Calu3 (cell line): ENCODE measurements around the gene MED31. TPM values are rescaled to one million over a fixed set of nuclear protein-coding genes. Genes with fewer than 3 reads are reported as not detected.

Experiments
- BruUV-seq: library from RNA; stranded (reverse); fragments of 400-500 nt; replicated peaks from 2 replicates; lab custom pipeline; 2021; lab: Mats Ljungman, UMichigan
- CTCF ChIA-PET: fragments of 300-600 bp; sonication (Branson Sonifier 250); formaldehyde crosslinking; loops from one replicate; lab custom pipeline; 2022; ENCODE audit warnings: antibody characterized with exemption; lab: Charles Lee
- DNase-seq: peaks from one replicate; pipeline ENCODE4 v3.0.0; 2022
- H3K27ac Mint-ChIP-seq: one replicate; pipeline ENCODE4 v1.8.0; 2022; ENCODE audit warnings: mixed read lengths; ENCODE audit not compliant: unreplicated experiment
- H3K27me3 Mint-ChIP-seq: one replicate; pipeline ENCODE4 v1.8.0; 2022; ENCODE audit warnings: mixed read lengths; ENCODE audit not compliant: unreplicated experiment
- H3K36me3 Mint-ChIP-seq: one replicate; pipeline ENCODE4 v1.8.0; 2022; ENCODE audit warnings: mild to moderate bottlenecking, moderate library complexity, mixed read lengths; ENCODE audit not compliant: insufficient read depth, unreplicated experiment
- H3K4me1 Mint-ChIP-seq: one replicate; pipeline ENCODE4 v1.8.0; 2022; ENCODE audit warnings: mild to moderate bottlenecking, low read depth, mixed read lengths; ENCODE audit not compliant: unreplicated experiment
- H3K4me3 Mint-ChIP-seq: one replicate; pipeline ENCODE4 v1.8.0; 2022; ENCODE audit warnings: mild to moderate bottlenecking, low read depth, moderate library complexity, mixed read lengths; ENCODE audit not compliant: unreplicated experiment
- H3K9me3 Mint-ChIP-seq: one replicate; pipeline ENCODE4 v1.8.0; 2022; ENCODE audit warnings: low read depth, mixed read lengths; ENCODE audit not compliant: unreplicated experiment
- CTCF ChIP-seq: fragments of 200-600 bp; IDR thresholded peaks from one replicate; pipeline ENCODE4 v1.8.0; 2022; ENCODE audit warnings: antibody characterized with exemption; ENCODE audit not compliant: unreplicated experiment
- intact Hi-C: fragments of 100-400 bp; cut with micrococcal nuclease; formaldehyde crosslinking; loops from one replicate; pipeline ENCODE4 v1.10.0; 2022; ENCODE audit not compliant: unreplicated experiment
- total RNA-seq: library from RNA; stranded (reverse); gene quantifications from 2 replicates; pipeline ENCODE4 v1.2.3, GENCODE V29; 2022

The MED31 gene
- total RNA-seq, 1 experiment from 2014 or later: 19.9 TPM

GRCh38 chr17:6668727-6669425 lies 17.5 kb upstream of the MED31 start:
- H3K9me3 Mint-ChIP-seq: no peaks in the 10 kb centered on the region
- H3K27ac Mint-ChIP-seq: peak overlapping the region; percentile 85
- peaks cover 15% of the 10 kb centered on the region for H3K4me1 Mint-ChIP-seq
- H3K27me3 Mint-ChIP-seq: no peaks in the 10 kb centered on the region
- no peak for TF ChIP-seq CTCF
- BruUV-seq: no TSS peak
- CTCF ChIA-PET: interaction anchor here (1.0 to 1.4 kb wide), 3 partner anchors 15 to 336 kb away, joined by 3 read pairs; partner anchors contain the start of gene SLC13A5
- H3K4me3 Mint-ChIP-seq: peak overlapping the region; percentile 68
- peaks cover 11% of the 10 kb centered on the region for H3K36me3 Mint-ChIP-seq
- intact Hi-C loops: loop anchor here (5.0 kb wide), 3 partner anchors 173 to 338 kb away; no protein-coding TSS in a partner anchor
- peak; percentile 21 for DNase-seq

GRCh38 chr17:6668219-6668618 lies 16.8 kb upstream of the MED31 start:
- Mint-ChIP-seq H3K9me3 (no peaks in the 10 kb centered on the region), H3K27me3 (no peaks in the 10 kb centered on the region), H3K27ac (no peak overlapping the region), H3K4me3 (no peak overlapping the region), H3K36me3 (peaks cover 11% of the 10 kb centered on the region), H3K4me1 (peaks cover 15% of the 10 kb centered on the region)
- CTCF ChIA-PET: no interaction called here
- DNase-seq: no peak
- no TSS peak for BruUV-seq
- TF ChIP-seq CTCF: no peak
- intact Hi-C loops: loop anchor here (5.0 kb wide), 3 partner anchors 174 to 339 kb away; no protein-coding TSS in a partner anchor

GRCh38 chr17:6667516-6667915 lies 16.1 kb upstream of the MED31 start:
- Mint-ChIP-seq H3K4me3 (no peak overlapping the region), H3K9me3 (no peaks in the 10 kb centered on the region), H3K36me3 (peaks cover 11% of the 10 kb centered on the region), H3K27ac (no peak overlapping the region), H3K27me3 (peaks cover 7% of the 10 kb centered on the region), H3K4me1 (peaks cover 15% of the 10 kb centered on the region)
- DNase-seq: no peak
- CTCF ChIA-PET: no interaction called here
- no peak for TF ChIP-seq CTCF
- intact Hi-C loops: loop anchor here (5.0 kb wide), 3 partner anchors 175 to 340 kb away; no protein-coding TSS in a partner anchor
- no TSS peak for BruUV-seq

GRCh38 chr17:6666557-6666956 lies 15.2 kb upstream of the MED31 start:
- Mint-ChIP-seq H3K4me3 (no peak overlapping the region), H3K36me3 (peaks cover 11% of the 10 kb centered on the region), H3K27ac (no peak overlapping the region), H3K27me3 (peaks cover 13% of the 10 kb centered on the region), H3K4me1 (peaks cover 15% of the 10 kb centered on the region), H3K9me3 (no peaks in the 10 kb centered on the region)
- CTCF ChIA-PET: interaction anchor here (0.5 to 1.4 kb wide), 5 partner anchors 10 to 381 kb away, joined by 3 to 6 read pairs (median 3); no protein-coding TSS in a partner anchor
- TF ChIP-seq CTCF: no peak
- DNase-seq: no peak
- no TSS peak for BruUV-seq
- intact Hi-C loops: loop anchor here (5.0 kb wide), 3 partner anchors 176 to 341 kb away; no protein-coding TSS in a partner anchor
